ENCODE results near the gene GABRE. TPM values are rescaled to one million over a fixed set of nuclear protein-coding genes. Genes with fewer than 3 reads are reported as not detected.

GABRE gene
- total RNA-seq, 1 experiment from 2014 or later: not detected

GRCh38 chrX:151921292-151921691 lies 53.2 kb downstream of the GABRE start:
- DNase-seq: no peak
- Histone ChIP-seq H3K4me2 (ENCODE audit: low read length) (no peak overlapping the region), H2AFZ (ENCODE audit: low read length) (no peak overlapping the region), H4K20me1 (ENCODE audit: low read length) (no peaks in the 10 kb centered on the region), H3F3A (ENCODE audit: low read length, unreplicated experiment) (no peaks in the 10 kb centered on the region), H3K27ac (ENCODE audit: low read length) (no peak overlapping the region), H3K4me1 (ENCODE audit: insufficient read depth, low read length) (no peaks in the 10 kb centered on the region), H3K9me2 (replicated peaks; ENCODE audit: low read length) (no peaks in the 10 kb centered on the region), H3K9me3 (ENCODE audit: low read length) (no peaks in the 10 kb centered on the region), H3K36me3 (ENCODE audit: low read depth, low read length) (no peaks in the 10 kb centered on the region), H3K27me3 (ENCODE audit: low read length) (no peaks in the 10 kb centered on the region), H3K79me2 (ENCODE audit: low read length) (no peaks in the 10 kb centered on the region), H3K4me3 (ENCODE audit: low read length) (no peak overlapping the region), H3K9ac (ENCODE audit: low read length) (no peak overlapping the region)
- intact Hi-C loops (cut with micrococcal nuclease): no loop called here
- BruUV-seq (replicated peaks): no TSS peak
- ChIA-PET CTCF (no interaction called here), POLR2A (ENCODE audit: unreplicated experiment) (no interaction called here)
- no peak for ATAC-seq
- TF ChIP-seq CTCF (conservative IDR thresholded peaks at IDR 0.05; ENCODE audit: low read depth, low read length): no peak
- TF ChIP-seq EZH2 (IDR thresholded peaks at IDR 0.05; ENCODE audit: low read length, unreplicated experiment): no peak
- no peak for TF ChIP-seq EZH2phosphoT487 (IDR thresholded peaks at IDR 0.05; ENCODE audit: borderline replicate concordance, low read length)

DNA sequence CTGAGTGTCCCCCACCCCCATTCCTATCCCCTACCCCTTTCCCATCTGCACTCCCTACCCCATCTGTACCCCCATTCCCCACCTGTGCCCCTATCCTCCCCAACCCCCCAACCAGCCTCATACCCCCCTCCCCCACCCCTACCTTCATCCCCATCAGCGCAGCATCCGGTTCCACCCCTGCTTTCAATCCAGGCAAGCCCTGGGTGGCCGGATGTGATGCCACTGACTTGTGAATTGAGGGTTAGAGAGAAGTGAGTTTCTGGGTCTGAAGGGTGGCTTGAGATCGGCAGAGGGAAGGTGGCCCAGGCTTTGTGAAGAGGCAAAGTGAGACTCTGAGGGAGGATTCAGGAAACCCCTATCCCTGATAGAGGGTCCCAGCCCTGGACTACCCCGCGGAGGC lies 53.9 kb downstream of the GABRE start:
- H3K9ac ChIP-seq (ENCODE audit: low read length): no peak overlapping the region
- H3K36me3 ChIP-seq (ENCODE audit: low read depth, low read length): no peaks in the 10 kb centered on the region
- H3K9me2 ChIP-seq (replicated peaks; ENCODE audit: low read length): no peaks in the 10 kb centered on the region
- BruUV-seq (replicated peaks): no TSS peak
- intact Hi-C loops (cut with micrococcal nuclease): no loop called here
- no peaks in the 10 kb centered on the region for H4K20me1 ChIP-seq (ENCODE audit: low read length)
- no peaks in the 10 kb centered on the region for H3K79me2 ChIP-seq (ENCODE audit: low read length)
- DNase-seq (no peak), ATAC-seq (no peak)
- CTCF ChIA-PET: no interaction called here
- H3K4me1 ChIP-seq (ENCODE audit: insufficient read depth, low read length): no peaks in the 10 kb centered on the region
- H2AFZ ChIP-seq (ENCODE audit: low read length): no peak overlapping the region
- no peaks in the 10 kb centered on the region for H3K27me3 ChIP-seq (ENCODE audit: low read length)
- POLR2A ChIA-PET (ENCODE audit: unreplicated experiment): no interaction called here
- H3F3A ChIP-seq (ENCODE audit: low read length, unreplicated experiment): no peaks in the 10 kb centered on the region
- H3K27ac ChIP-seq (ENCODE audit: low read length): no peak overlapping the region
- no peak overlapping the region for H3K4me3 ChIP-seq (ENCODE audit: low read length)
- no peak overlapping the region for H3K4me2 ChIP-seq (ENCODE audit: low read length)
- no peaks in the 10 kb centered on the region for H3K9me3 ChIP-seq (ENCODE audit: low read length)
- TF ChIP-seq EZH2phosphoT487 (IDR thresholded peaks at IDR 0.05; ENCODE audit: borderline replicate concordance, low read length) (no peak), EZH2 (IDR thresholded peaks at IDR 0.05; ENCODE audit: low read length, unreplicated experiment) (no peak), CTCF (conservative IDR thresholded peaks at IDR 0.05; ENCODE audit: low read depth, low read length) (no peak)

- no peak overlapping the region for H3K27ac ChIP-seq (ENCODE audit: low read length)
- no peak overlapping the region for H3K4me2 ChIP-seq (ENCODE audit: low read length)
- H3K4me1 ChIP-seq (ENCODE audit: insufficient read depth, low read length): no peaks in the 10 kb centered on the region
- CTCF ChIA-PET: no interaction called here
- TF ChIP-seq EZH2 (IDR thresholded peaks at IDR 0.05; ENCODE audit: low read length, unreplicated experiment) (no peak), CTCF (conservative IDR thresholded peaks at IDR 0.05; ENCODE audit: low read depth, low read length) (no peak), EZH2phosphoT487 (IDR thresholded peaks at IDR 0.05; ENCODE audit: borderline replicate concordance, low read length) (no peak)
- no peaks in the 10 kb centered on the region for H3K36me3 ChIP-seq (ENCODE audit: low read depth, low read length)
- H2AFZ ChIP-seq (ENCODE audit: low read length): no peak overlapping the region
- no peaks in the 10 kb centered on the region for H3K9me3 ChIP-seq (ENCODE audit: low read length)
- H3F3A ChIP-seq (ENCODE audit: low read length, unreplicated experiment): no peaks in the 10 kb centered on the region
- intact Hi-C loops (cut with micrococcal nuclease): no loop called here
- H3K4me3 ChIP-seq (ENCODE audit: low read length): no peak overlapping the region
- DNase-seq (no peak), ATAC-seq (no peak)
- no peaks in the 10 kb centered on the region for H3K9me2 ChIP-seq (replicated peaks; ENCODE audit: low read length)
- H4K20me1 ChIP-seq (ENCODE audit: low read length): no peaks in the 10 kb centered on the region
- no peak overlapping the region for H3K9ac ChIP-seq (ENCODE audit: low read length)
- no TSS peak for BruUV-seq (replicated peaks)
- H3K79me2 ChIP-seq (ENCODE audit: low read length): no peaks in the 10 kb centered on the region
- POLR2A ChIA-PET (ENCODE audit: unreplicated experiment): no interaction called here
- H3K27me3 ChIP-seq (ENCODE audit: low read length): no peaks in the 10 kb centered on the region
These were observed 54.4 kb downstream of the GABRE start for GRCh38 chrX:151920101-151920500.
